K562 (cell line): Measurements from ENCODE around the gene GUF1. TPM values are rescaled to one million over a fixed set of nuclear protein-coding genes. Genes with fewer than 3 reads are reported as not detected.
A peak's percentile ranks its signal among the peaks of the same experiment; 100 is the strongest.

ENCODE experiments used
- ATAC-seq: fragments of 200-7000 bp; cut with Tn5 transposase; 3 replicates; pipeline ENCODE4 v1.9.1; 2020; ENCODE audit warnings: moderate library complexity
- BruUV-seq: library from RNA; stranded (reverse); fragments of 400-500 nt; replicated peaks from 2 replicates; lab custom pipeline; 2021; lab: Mats Ljungman, UMichigan
- CTCF ChIA-PET: fragments of 300-600 bp; formaldehyde crosslinking; extraction: SDS; loops from one replicate; lab custom pipeline; 2021; ENCODE audit warnings: low intra/inter-chr PET ratio; lab: Yijun Ruan, JAX
- POLR2A ChIA-PET: fragments of 300-600, 350-650 bp; sonication (Branson Sonifier 250); formaldehyde crosslinking; extraction: SDS; loops from one replicate; lab custom pipeline; 2021; ENCODE audit warnings: antibody characterized with exemption, inconsistent platforms; lab: Yijun Ruan, JAX
- DNase-seq, 4 experiments: peaks; one replicate each; pipeline versions ENCODE4 v3.0.0 to v3.0.0-alpha.2; 2011 to 2018; ENCODE audit warnings: low spot score in 3 of 4, mixed read lengths in 3 of 4; ENCODE audit errors: extremely low read depth in 1 of 4
- FAIRE-seq: peaks from 2 replicates; lab custom pipeline; 2011; peaks lifted over from hg19 to GRCh38; lab: Jason Lieb, UNC
- H2AFZ ChIP-seq: 2 replicates; pipeline ENCODE4 v1.6.0; 2011; ENCODE audit warnings: low read depth, low read length, control low read depth, inconsistent platforms
- H3K27ac ChIP-seq: fragments of 200-600 bp; 3 replicates; pipeline ENCODE4 v1.8.0; 2011; ENCODE audit warnings: low read depth, mild to moderate bottlenecking, control low read depth, inconsistent platforms, low read length, moderate library complexity, mixed read lengths; ENCODE audit errors: extremely low read depth
- H3K27me3 ChIP-seq, 2 experiments: fragments of 300-600 bp in 1 of 2; 2 replicates in 1 of 2; 3 replicates in 1 of 2; pipeline versions ENCODE4 v1.6.0 to v1.8.0; 2011; ENCODE audit warnings: inconsistent platforms in 2 of 2, low read length in 2 of 2, mild to moderate bottlenecking in 1 of 2, mixed read lengths in 1 of 2, moderate library complexity in 1 of 2; ENCODE audit not compliant: control insufficient read depth in 2 of 2, insufficient read depth in 2 of 2
- H3K36me3 ChIP-seq: fragments of 300-600 bp; 3 replicates; pipeline ENCODE4 v1.8.0; 2011; ENCODE audit warnings: mild to moderate bottlenecking, low read length, inconsistent platforms; ENCODE audit not compliant: control insufficient read depth, insufficient read depth
- H3K4me1 ChIP-seq, 2 experiments: fragments of 200-600 bp in 1 of 2; replicated peaks in 1 of 2; 2 replicates in 1 of 2; 3 replicates in 1 of 2; pipeline versions ENCODE4 v1.5.1 to v1.8.0; 2011; ENCODE audit warnings: inconsistent platforms in 2 of 2, low read length in 2 of 2, mild to moderate bottlenecking in 1 of 2, mixed read lengths in 1 of 2, moderate library complexity in 1 of 2; ENCODE audit not compliant: control insufficient read depth in 2 of 2, insufficient read depth in 2 of 2
- H3K4me2 ChIP-seq: 2 replicates; pipeline ENCODE4 v1.6.1; 2011; ENCODE audit warnings: low read length, control low read depth, inconsistent platforms, mixed read lengths; ENCODE audit not compliant: insufficient read depth
- H3K4me3 ChIP-seq: fragments of 200-600 bp; sonication (generic), shearing (Covaris generic); 2 replicates; pipeline ENCODE4 v1.5.1; 2016; ENCODE audit warnings: control low read depth, inconsistent platforms
- H3K79me2 ChIP-seq: fragments of 200-600 bp; 3 replicates; pipeline ENCODE4 v1.8.0; 2011; ENCODE audit warnings: low read length, inconsistent platforms; ENCODE audit not compliant: control insufficient read depth, insufficient read depth
- H3K9ac ChIP-seq, 2 experiments: 2 replicates each; pipeline versions ENCODE4 v1.6.0 to v1.6.1; 2011; ENCODE audit warnings: low read depth in 2 of 2, low read length in 2 of 2, control low read depth in 1 of 2, inconsistent platforms in 1 of 2, mild to moderate bottlenecking in 1 of 2, mixed read lengths in 1 of 2; ENCODE audit not compliant: insufficient read depth in 1 of 2
- H3K9me1 ChIP-seq: one replicate; pipeline ENCODE4 v1.6.0; 2011; ENCODE audit warnings: inconsistent platforms, mild to moderate bottlenecking, low read length, moderate library complexity; ENCODE audit not compliant: control insufficient read depth, insufficient read depth
- H3K9me3 ChIP-seq: replicated peaks from 2 replicates; pipeline ENCODE4 v1.5.1; 2011; ENCODE audit warnings: low read depth, low read length, inconsistent platforms; ENCODE audit not compliant: control insufficient read depth, insufficient read depth
- H4K20me1 ChIP-seq: replicated peaks from 2 replicates; pipeline ENCODE4 v1.6.1; 2011; ENCODE audit warnings: low read length, inconsistent platforms, mixed read lengths; ENCODE audit not compliant: control insufficient read depth, insufficient read depth
- CBFA2T3 ChIP-seq: fragments of 450-650 bp; IDR thresholded peaks from 2 replicates; pipeline ENCODE4 v1.6.1; 2017
- CREB5 ChIP-seq: fragments of 250-450 bp; sonication (Bioruptor Pico); IDR thresholded peaks from 2 replicates; pipeline ENCODE4 v1.5.0; 2020; ENCODE audit warnings: mild to moderate bottlenecking
- FOXJ2 ChIP-seq: fragments of 200-800 bp; sonication (Bioruptor generic); IDR thresholded peaks from 2 replicates; pipeline ENCODE4 v1.6.1; 2016; ENCODE audit warnings: missing genetic modification characterization, missing compliant biosample characterization
- KAT7 ChIP-seq: sonication (generic); formaldehyde crosslinking; IDR thresholded peaks from 2 replicates; pipeline ENCODE4 v1.8.0; 2022; ENCODE audit warnings: missing genetic modification reagents, mild to moderate bottlenecking, borderline replicate concordance
- KAT8 ChIP-seq: fragments of 450-650 bp; IDR thresholded peaks from 2 replicates; pipeline ENCODE4 v1.6.1; 2016; ENCODE audit warnings: low read depth, mild to moderate bottlenecking
- MITF ChIP-seq: IDR thresholded peaks from 2 replicates; pipeline ENCODE4 v1.6.1; 2014; ENCODE audit warnings: antibody characterized with exemption
- MXI1 ChIP-seq: IDR thresholded peaks from 2 replicates; pipeline ENCODE4 v1.6.1; 2011; ENCODE audit warnings: low read depth, mild to moderate bottlenecking, improper control_type of control experiment, low read length
- NR0B1 ChIP-seq: fragments of 450-650 bp; IDR thresholded peaks from one replicate; pipeline ENCODE4 v1.6.1; 2018; ENCODE audit warnings: mild to moderate bottlenecking, moderate library complexity; ENCODE audit not compliant: partially characterized antibody
- RBM15 ChIP-seq: fragments of 200-400 bp; formaldehyde crosslinking; IDR thresholded peaks from 2 replicates; pipeline ENCODE4 v1.6.1; 2018; ENCODE audit warnings: mild to moderate bottlenecking, low read length, moderate library complexity; ENCODE audit not compliant: insufficient read depth
- ZNF140 ChIP-seq: fragments of 250-450 bp; sonication (Bioruptor Pico); IDR thresholded peaks from 2 replicates; pipeline ENCODE4 v1.8.0; 2021; ENCODE audit warnings: moderate library complexity, mild to moderate bottlenecking, inconsistent platforms
- ZNF165 ChIP-seq: fragments of 250-450 bp; sonication (Bioruptor Pico); IDR thresholded peaks from 2 replicates; pipeline ENCODE4 v1.4.0; 2020; ENCODE audit warnings: borderline replicate concordance
- ZNF785 ChIP-seq: fragments of 250-450 bp; sonication (Bioruptor Pico); IDR thresholded peaks from 2 replicates; pipeline ENCODE4 v1.4.0; 2020; ENCODE audit warnings: mild to moderate bottlenecking
- WGBS: fragments of 100-300 bp; shearing (Covaris generic); methylation state at CpG from one replicate; pipeline ENCODE4 v1.1.6; 2016; ENCODE audit warnings: low coverage, mixed read lengths; ENCODE audit not compliant: insufficient coverage; ENCODE audit errors: missing lambda C conversion rate; 5-methylcytosine and 5-hydroxymethylcytosine counted together
- in situ Hi-C: fragments of 300-500 bp; cut with MboI; formaldehyde crosslinking; loops from 4 replicates; pipeline ENCODE4 v1.15.0; 2018; ENCODE audit warnings: inconsistent platforms, mixed read lengths
- intact Hi-C: fragments of 100-400 bp; cut with micrococcal nuclease; formaldehyde crosslinking; loops from 2 replicates; pipeline ENCODE4 v1.14.2; 2022
- polyA plus RNA-seq, 8 experiments: library from polyadenylated mRNA; depleted of rRNA in 4 of 8; stranded (reverse) in 5 of 8; unstranded in 3 of 8; fragments of >200 nt; fragmentation: Nextera tagmentation in 2 of 8; fragmentation: Illumina TruSeq in 1 of 8; extraction: Ambion mirVana in 2 of 8; extraction: Trizol in 1 of 8; gene quantifications; 2 replicates each; pipeline versions ENCODE4 v1.2.1 to v1.2.3, GENCODE V29; 2011 to 2014; ENCODE audit warnings: inconsistent platforms in 1 of 8, missing spikeins in 1 of 8
- total RNA-seq, 7 experiments: library from RNA; depleted of rRNA in 6 of 7; stranded (reverse); fragments of >200 nt in 6 of 7; fragmentation: Illumina TruSeq in 2 of 7; extraction: Trizol in 2 of 7; gene quantifications; 2 replicates each; pipeline versions ENCODE4 v1.2.1 to v1.2.3, GENCODE V29; 2011 to 2021; ENCODE audit warnings: low replicate concordance in 1 of 7

Gene GUF1
- total and polyA plus RNA-seq, 9 of the 15 experiments (the other 6 are each of a cell fraction or from before 2014, with no cell fraction given), result 8.1 to 47.5 (median 25.0) TPM

GRCh38 chr4:44725166-44725565, 46.9 kb downstream of the GUF1 start:
- Histone ChIP-seq H3K79me2 (peaks cover 61% of the 10 kb centered on the region), H3K9ac (peak overlapping the region; percentile 82 to 95; a peak in 3 of 4 replicates), H3K9me3 (no peaks in the 10 kb centered on the region), H3K9me1 (no peaks in the 10 kb centered on the region), H3K27me3 (no peaks in the 10 kb centered on the region), H3K36me3 (peaks cover 5% of the 10 kb centered on the region; the same call in 2 of the 3 replicates), H3K4me1 (peaks cover 7 to 9% of the 10 kb centered on the region in 2 experiments; a peak in 4 of 5 replicates), H4K20me1 (no peaks in the 10 kb centered on the region; the same call in 1 of the 2 replicates), H3K4me3 (peak overlapping the region; percentile 68), H2AFZ (peak overlapping the region; percentile 97), H3K27ac (peak overlapping the region; percentile 87; the same call in 2 of the 3 replicates), H3K4me2 (peak overlapping the region; percentile 92)
- ChIA-PET POLR2A (interaction anchor here (0.8 to 2.7 kb wide), 2 partner anchors 8 to 47 kb away, joined by 3 to 13 read pairs; partner anchors contain the start of gene GUF1), CTCF (no interaction called here)
- intact Hi-C loops (no loop called here), in situ Hi-C loops (no loop called here)
- TF ChIP-seq ZNF785 (CRISPR knock-in tag) (no peak), CBFA2T3 (no peak), CREB5 (no peak), RBM15 (no peak), ZNF140 (no peak), NR0B1 (no peak), MXI1 (no peak), KAT7 (CRISPR knock-in tag) (no peak), ZNF165 (CRISPR knock-in tag) (no peak), KAT8 (no peak), MITF (no peak), FOXJ2 (tag) (no peak)
- FAIRE-seq, result peak; percentile 11
- BruUV-seq, result no TSS peak
- DNase-seq, result no peak
- ATAC-seq, result peak; percentile 10; the same call in 2 of the 3 replicates
- WGBS, result 2% methylated on average over 6 of the region's 6 CpGs
